Inflammatory macrophage treated with lipopolysaccharide for 1 hour (primary cell): ENCODE data around the gene PUM1.
A peak's percentile ranks its signal among the peaks of the same experiment; 100 is the strongest.
"Not testable (repeated sequence)": the region's sequence is repeated elsewhere in the genome, so short reads cannot be mapped to it uniquely, and the experiment has no call there.

Experiments used
- DNase-seq, 2 donors: peaks; one replicate each; pipeline ENCODE4 v3.0.0-alpha.2; 2020 to 2022

The PUM1 gene

DNA sequence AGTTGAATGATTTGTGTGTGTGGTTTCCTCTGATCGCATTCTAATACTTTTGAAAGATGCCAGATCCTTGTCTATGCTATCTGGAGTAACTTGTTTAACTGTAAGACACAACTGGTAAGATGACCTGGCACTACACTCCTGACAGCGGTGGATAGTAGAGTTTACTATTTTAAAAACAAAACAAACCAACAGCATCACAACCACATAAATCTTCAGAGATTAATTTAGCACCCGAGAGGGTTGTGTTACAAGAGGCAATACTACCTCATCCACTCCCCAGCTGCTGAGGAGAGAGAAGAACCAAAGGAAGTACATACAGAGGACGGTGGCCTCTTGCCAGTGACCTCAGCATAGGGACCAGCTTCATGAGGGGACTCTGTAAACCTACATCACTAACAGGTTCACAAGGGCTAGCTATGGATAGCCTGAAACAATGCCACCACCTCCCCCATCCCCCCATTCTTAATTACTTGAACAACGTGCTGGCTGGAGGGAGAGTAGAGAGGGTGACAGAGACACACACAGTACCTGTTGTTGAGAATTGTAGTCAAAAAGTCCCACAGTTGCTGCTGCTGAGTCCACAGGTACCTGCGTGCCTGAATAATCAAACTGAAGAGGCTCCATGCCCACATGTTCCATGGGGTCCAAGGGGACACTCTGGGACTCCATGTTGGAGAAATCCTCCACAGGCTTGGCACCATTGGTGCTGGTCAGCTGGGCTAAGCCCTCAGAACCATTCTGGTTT, 73.5 kb downstream of the PUM1 start:
- DNase-seq, result no peak

DNA sequence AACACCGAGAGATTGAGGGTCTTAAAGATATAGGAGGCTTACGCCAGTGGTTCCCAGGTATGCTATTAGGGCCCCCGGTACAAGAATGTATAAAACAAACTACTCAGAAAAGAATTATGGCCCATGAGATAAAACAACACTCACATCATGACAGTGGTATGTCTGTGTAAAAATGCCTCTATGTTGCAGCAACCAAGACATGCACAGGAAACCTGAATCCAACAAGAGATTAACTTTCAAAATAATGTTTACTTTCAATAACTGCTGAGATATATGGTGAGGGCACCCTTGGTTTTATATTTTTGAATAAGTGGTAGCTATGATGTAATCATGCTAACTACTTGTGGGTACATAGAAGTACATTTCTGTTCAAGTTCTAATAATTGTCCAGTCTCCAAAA, 74.9 kb downstream of the PUM1 start:
- DNase-seq, result no peak

DNA sequence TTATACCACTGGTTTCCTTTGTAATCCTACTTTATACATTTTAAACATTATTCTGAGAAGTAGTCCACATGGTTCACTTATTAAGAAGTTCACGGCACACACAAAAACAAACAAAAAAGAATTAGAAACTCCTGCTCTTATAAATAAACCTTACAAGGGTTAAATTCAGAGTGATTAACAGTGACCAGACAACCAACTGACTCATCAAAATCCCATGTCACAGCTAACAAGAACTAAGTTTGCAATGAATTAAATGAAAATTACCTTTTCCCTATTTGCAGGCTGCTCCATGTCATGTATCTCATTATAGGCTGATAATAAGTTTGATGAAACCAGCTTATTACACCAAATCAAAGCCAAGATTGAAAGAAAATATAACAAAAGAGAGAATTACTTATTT, 77.5 kb downstream of the PUM1 start:
- no peak for DNase-seq

DNA sequence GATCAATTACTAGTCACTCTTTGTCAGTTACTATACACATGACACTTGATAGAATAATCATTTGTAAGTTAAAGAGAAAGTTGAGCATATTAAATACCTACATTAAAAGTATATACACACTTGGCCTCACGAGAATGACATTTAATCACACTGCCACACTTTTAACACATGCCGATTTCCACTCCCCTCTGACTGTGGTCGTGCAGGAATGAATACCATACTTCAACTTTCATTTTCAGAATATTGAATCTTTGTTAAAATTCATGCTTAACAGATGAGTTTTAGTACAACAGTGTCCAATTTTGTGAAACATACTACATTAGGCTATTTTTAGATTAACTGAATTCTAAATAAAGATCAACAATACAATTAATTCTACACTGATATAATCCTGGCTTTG, 78.8 kb downstream of the PUM1 start:
- no peak for DNase-seq

DNA sequence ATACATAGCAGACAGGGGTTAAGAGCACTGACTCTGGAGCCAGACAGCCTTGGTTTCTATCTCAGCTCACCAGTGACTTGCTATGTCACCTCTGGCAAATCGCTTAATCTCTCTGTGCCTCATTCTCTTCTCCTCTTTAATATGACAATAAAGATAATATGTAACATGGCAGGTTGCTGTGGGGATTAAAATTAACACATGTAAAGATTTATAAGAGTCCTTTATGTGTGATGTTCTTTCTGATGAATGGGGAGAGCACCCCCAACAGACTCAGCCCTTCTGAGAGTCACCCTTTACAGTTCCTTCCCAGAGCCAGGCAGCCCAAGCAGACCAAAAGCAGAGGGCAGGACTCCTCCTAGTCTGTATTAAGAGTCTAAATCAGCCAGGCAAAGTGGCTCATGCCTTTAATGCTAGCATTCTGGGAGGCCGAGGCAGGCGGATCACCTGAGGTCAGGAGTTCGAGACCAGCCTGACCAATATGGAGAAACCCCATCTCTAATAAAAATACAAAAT, 80.5 kb downstream of the PUM1 start:
- no peak for DNase-seq

DNA sequence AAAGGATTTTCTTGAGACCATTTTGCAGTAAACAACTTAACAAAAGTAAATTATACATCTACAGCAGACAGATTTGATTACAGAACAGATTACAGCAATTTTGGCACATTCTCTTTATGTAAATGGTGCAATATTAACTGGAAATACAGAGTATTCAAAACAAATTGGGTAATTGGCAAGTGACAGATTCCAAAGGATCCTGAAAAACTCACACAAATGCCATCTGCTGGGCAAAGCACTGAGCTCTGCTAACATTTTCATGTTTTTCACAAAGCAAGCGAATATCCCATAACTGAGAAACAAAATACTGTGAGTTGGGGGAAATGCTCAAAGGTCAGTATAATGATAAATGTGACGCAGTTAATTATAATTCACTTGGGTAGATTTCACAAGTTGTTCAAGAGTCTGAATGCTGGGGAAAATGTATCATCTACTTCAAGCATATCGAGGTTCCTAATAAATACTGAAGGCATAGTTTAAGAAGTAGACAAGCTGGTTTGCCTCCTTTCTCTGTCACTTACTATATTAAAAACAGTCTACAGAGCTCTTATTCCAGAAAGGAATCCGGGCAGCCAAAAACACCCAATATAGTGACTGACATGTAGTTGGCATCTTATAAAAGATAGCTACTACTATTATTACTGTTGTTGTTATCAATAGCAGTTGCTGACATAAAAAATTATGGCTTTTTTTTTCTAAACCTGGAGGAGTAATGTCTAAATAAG, 81.2 kb downstream of the PUM1 start:
- peak in 1 of 2 donors; percentile 9 for DNase-seq

DNA sequence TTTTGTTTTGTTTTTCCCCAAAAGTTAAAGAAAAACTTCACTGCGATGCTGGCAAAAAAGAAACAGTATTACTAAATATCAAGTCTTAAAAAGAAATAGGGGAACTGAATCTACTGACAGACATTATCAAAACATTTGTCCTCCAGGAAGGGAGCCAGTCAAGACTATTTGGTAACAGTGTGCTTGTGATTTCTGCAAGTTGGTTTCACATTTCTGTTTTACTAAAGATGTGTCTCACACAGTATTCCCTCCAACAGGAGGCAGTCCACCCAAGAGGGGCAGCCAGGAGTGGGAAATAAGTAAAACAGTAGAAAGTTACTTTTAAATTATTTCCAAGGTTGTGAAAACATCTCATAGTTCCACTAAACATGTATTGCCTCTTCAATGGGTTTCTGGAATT, 82.6 kb downstream of the PUM1 start:
- DNase-seq, result peak; percentile 69 to 85

DNA sequence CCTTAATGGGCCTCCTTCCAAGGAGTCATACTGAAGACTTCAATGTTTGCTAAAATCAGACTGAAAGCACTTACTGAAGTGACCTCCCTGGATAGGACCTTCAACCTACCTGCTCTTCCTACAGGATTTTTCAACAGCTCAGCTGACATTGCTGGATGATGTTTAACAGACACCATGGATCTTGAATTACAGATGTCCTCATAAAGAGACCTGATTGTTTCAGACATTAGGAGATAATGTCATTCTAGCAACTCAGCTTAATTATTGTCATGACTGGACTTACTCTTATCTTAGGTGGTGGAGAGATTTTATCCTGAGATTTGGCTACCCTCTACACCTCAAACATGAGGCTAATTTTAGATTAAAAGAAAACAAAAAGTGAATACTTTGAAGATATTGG, 83.1 kb downstream of the PUM1 start:
- no peak for DNase-seq

DNA sequence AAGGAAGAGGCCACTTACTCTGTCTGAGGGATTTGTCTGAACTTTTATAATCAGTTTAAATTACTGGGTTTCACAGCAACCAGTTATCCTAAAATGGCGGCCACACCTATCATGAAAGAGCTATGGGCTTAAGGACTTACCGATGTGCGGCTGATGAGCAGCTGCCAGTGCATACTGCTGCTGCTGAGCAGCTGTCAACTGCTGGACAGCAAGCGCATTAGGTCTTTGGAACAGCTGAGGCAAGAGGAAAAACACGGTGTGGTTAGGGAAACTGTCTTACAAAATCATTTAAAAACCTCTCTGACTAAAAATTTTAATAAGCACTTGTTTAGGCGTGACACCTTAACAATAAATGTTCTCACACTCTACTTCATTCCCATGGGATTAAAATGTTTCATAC, 84.3 kb downstream of the PUM1 start:
- no peak for DNase-seq

DNA sequence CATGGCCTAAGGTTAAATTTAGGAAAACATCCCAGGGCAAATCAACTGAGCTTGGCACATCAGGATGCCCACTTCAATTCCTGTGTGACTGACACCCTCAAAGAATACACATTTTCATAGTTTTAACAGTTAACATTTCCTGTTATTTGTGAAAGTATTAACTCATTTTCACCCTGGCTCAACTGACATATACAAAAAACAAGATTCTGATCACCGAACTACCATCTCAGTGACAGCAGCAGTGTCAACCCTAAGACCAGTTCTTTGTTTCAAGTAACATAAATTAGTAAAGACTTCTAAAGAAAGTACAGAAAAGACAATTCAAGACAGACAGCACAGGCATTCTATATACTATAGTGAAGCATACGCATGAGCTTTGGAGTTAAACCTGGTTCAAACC, 88.0 kb downstream of the PUM1 start:
- no peak for DNase-seq

DNA sequence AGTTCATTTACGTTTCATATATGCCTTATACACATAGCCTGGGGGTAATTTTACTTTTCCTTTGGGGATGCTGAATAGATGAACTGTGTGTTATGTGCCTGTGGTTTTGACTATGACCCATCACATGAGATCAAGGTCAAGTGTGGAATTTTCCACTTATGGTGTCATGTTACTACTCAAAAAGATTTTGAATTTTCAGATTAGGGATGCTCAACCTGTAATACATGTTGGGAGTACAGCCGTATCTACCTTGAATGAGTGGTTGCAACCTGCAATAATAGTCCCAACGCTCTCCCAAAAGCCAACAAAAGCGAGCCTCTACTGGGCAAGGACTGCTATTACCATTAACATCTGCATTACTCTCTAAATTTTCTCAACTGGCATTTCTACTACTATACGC, 88.4 kb downstream of the PUM1 start:
- DNase-seq, result no peak

DNA sequence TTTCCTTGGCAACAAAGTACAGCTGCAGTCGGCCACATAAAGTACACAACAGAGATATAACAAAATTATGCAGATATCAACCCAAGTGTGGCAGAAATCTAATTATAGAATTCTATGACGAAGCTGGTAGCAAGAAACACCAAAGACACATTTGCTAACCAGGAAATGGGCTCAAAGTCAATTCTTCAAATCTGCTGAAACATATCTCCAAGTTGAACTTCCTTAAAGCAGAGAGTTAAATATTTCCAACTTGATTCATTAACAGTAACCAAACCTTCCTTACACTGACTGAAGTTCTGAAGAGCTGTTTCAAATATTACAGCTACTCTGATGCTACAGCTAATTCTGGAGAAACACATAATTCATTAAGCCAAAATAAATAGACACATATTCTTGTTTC, 89.4 kb downstream of the PUM1 start:
- peak; percentile 41 to 43 for DNase-seq

DNA sequence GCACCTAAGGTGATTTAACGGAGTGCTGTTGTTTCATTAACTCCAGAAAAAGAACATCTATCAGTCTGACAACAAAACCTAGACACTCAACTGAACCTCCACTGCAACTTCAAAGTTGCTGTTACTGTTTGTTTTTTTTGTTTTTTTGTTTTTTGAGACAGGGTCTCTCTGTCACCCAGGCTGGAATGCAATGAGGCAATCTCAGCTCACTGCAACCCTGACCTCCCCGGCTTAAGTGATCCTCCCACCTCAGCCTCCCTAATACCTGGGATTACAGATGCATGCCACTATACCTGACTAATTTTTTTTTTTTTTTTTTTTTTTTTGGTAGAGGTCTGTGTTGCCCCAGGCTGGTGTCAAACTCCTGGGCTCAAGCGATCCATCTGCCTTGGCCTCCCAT, 90.3 kb downstream of the PUM1 start:
- DNase-seq, result no peak

DNA sequence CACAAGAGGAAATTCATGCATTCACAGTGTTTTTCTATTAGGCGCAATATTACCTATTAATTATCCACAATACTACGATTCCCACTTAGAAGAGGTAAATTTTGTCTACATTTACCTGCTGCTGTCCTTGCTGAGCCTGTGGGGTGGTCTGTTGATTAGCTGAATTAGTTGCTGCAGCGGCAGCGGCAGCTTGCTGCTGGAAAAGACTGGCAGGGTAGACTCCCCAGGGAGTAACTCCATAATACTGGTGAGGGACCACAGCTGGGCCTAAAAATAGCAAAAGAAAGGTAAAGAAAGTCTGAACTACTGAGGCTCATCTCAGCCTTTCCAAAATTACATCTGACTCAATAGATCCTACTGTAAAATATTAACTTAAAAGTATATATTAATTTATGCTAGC, 91.0 kb downstream of the PUM1 start:
- no peak for DNase-seq

DNA sequence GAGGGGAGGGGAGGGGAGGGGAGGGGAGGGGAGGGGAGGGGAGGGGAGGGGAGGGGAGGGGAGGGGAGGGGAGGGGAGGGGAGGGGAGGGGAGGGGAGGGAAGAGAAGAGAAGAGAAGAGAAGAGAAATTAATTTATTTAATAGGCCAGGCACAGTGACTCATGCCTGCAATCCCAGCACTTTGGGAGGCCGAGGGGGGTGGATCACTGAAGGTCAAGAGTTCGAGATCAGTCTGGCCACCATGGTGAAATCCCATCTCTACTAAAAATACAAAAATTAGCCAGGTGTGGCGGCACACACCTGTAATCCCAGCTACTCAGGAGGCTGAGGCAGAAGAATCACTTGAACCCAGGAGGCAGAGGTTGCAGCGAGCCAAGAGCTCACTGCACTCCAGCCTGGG, 93.2 kb downstream of the PUM1 start:
- DNase-seq, result not testable (repeated sequence)

DNA sequence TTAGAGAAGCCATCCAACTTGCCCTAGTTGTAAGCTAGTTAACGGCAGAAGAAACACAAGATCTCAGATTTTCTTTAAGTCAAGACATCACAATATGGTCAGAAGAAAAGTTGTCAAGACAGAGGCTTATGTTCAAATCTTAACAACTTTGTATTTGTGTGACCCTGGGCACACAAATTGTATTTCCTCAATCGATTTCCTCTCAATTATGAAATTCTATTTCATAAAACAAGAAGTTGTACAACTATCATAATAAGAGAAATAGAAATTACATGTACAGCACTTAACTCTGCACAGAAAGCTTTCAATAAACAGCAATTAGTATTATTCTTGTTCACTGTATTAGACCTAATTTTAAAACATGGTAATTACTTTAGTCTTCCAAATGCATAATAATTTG, 94.0 kb downstream of the PUM1 start:
- peak; percentile 47 to 54 for DNase-seq

DNA sequence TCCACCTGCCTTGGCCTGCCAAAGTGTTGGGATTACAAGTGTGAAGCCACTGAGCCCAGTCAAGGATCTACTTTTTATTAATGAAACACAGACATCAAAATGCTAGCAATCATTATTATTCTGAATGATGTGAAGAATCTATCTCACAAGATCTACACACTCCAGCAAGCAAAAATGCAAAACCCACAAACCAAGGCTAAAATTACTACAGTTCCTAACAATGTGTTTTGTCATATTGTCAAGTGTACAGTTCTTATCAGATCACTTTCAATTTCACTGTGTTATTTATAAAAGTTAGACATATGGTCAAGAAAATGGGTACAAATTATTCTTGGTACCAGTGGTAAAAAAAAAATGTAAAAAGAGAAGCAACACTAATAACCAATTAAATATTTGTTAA, 95.6 kb downstream of the PUM1 start:
- no peak for DNase-seq

DNA sequence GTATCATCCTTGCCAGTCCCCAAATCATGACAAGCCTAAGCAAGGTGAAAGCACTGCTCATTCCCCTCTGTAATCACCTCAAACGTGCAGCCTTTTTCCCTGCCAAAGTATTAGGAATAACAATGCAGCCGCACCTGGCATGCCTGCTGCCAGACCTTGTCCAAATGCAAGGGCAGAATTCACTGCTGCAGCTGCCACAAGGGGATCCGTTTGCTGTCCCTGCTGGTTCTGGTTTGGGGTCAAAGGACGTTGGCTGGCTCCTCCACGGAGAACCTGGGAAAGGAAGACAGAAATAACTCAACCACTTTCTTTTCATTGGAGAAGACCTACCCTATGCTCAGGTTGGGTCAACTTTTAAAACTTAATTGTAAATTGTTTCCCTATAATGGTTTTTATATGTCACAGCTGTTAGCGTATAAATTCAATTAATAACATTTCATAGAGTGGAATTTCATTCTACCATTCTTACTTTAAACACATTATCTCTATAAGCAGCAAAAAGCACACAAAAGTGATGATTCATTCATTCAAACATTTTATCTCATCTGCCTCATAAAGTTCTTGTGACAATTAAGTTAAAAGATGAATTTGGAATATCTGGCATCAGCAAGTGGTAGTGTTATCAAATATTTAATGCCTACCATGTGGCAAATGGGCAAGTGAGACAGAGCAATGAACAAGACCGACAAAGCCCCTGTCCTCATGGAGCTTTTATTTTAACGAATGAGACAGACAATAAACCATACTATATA, 97.1 kb downstream of the PUM1 start:
- no peak for DNase-seq

DNA sequence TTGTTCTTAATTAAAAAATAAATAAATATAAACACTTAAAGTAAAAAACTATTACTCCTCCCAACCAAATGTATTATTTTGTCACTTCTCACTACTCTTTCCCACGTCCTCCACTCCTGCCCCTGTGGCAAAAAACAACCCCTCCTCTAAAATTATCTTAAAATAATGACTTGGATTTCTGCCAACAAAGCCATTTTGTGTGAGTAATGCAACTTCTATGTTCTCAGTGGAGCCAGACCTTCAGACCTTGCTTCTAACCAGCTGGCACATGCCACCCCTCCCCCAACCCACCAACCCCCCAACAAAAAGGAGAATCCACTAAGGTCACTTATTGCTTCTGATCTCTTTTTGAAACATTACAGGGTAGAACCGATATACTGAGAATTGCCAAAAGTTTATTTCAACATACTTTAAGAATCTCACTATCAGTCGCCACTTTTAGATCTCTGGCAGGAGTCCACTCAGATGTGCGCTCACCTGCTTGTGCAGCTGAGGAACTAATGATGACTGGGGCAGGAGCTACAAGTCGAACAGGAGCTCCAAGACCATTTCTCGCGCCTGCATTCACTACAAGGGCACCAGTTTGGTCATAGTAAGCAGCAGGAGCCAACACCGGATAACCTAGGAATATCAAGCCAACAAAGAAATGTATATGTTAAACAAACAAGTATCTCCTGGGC, 98.7 kb downstream of the PUM1 start:
- DNase-seq, result no peak

DNA sequence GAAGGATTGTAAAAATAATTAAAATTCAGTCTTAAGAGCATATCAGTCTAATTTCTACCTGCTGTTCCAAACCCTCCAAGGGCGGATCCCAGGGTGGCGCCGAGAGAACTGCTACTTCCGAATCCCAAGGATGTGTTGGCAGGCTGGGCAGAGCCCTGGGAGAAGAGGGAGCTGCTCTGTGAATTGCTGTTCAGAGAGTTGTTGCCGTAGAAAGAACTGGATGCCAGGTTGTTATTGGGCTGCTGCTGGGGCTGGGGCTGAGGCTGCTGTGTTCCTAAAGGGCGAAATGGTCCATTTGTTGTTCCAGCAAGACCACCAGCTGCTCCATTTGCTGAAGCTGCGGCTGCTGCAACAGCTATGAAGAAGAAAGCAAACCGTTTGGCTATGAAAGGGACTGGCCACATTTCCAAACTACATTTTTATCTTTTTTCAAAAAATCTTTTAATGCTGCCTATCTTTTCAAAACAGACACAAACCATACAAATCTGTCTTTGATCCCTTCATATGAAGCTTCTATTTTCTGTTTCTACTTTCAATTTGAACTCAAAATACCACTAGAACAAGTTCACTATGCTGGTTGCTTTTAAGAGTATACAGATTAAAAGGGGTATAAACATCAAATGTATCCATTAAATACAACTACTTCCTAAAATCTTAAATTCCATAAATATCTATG, 99.5 kb downstream of the PUM1 start:
- DNase-seq, result no peak

DNA sequence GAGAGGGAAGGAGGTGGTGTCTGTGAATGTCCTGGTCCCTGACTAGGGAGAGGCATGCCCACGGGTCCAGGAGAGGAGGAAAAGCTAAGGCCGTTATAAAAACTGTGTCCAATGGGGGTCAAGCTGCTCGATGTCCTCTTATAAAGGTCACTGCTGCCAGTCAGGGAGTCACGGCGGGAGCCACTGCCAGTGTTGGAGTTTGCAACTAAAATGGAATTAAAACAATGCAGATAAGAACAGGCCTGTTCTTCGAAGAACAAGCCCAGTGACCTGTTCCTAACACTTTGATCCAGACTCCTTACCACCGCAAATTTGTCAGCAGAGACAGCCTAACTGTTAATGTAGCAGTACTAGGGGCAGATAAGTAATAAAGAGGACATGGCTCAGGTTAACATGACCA, 100.8 kb downstream of the PUM1 start:
- DNase-seq, result no peak
